ENCODE measurements around the gene SHCBP1. TPM values are rescaled to one million over a fixed set of nuclear protein-coding genes. Genes with fewer than 3 reads are reported as not detected.
A peak's percentile ranks its signal among the peaks of the same experiment; 100 is the strongest.
"Not testable (repeated sequence)": the region's sequence is repeated elsewhere in the genome, so short reads cannot be mapped to it uniquely, and the experiment has no call there.

SHCBP1 gene, protein sequence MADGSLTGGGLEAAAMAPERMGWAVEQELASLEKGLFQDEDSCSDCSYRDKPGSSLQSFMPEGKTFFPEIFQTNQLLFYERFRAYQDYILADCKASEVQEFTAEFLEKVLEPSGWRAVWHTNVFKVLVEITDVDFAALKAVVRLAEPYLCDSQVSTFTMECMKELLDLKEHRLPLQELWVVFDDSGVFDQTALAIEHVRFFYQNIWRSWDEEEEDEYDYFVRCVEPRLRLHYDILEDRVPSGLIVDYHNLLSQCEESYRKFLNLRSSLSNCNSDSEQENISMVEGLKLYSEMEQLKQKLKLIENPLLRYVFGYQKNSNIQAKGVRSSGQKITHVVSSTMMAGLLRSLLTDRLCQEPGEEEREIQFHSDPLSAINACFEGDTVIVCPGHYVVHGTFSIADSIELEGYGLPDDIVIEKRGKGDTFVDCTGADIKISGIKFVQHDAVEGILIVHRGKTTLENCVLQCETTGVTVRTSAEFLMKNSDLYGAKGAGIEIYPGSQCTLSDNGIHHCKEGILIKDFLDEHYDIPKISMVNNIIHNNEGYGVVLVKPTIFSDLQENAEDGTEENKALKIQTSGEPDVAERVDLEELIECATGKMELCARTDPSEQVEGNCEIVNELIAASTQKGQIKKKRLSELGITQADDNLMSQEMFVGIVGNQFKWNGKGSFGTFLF
- total RNA-seq: 1 to 10 TPM; 1.2 to 3.1 TPM
- long read RNA-seq, partial matches to known transcripts: 1 of 4 reads
- long read RNA-seq, other reads (novel, unspliced or antisense): 0 of 4 reads

GRCh38 chr16:46621006-46621933 lies at the start of gene SHCBP1:
Gene SHCBP1, minus strand, starts transcription at chr16:46621379. Its CDS starts 20 bp downstream, at chr16:46621359.
- DNase-seq (peak; percentile 77 to 83), ATAC-seq (peak; percentile 91)
- intact Hi-C loops (cut with DNase I, micrococcal nuclease): no loop called here

- no peak for DNase-seq
- no peak for ATAC-seq
- intact Hi-C loops (cut with DNase I, micrococcal nuclease): no loop called here
Measured at GRCh38 chr16:46662123-46662522, 40.9 kb upstream of the SHCBP1 start.

GRCh38 chr16:46658925-46659324 lies 37.7 kb upstream of the SHCBP1 start:
- intact Hi-C loops (cut with DNase I, micrococcal nuclease): no loop called here
- ATAC-seq (peak; percentile 43), DNase-seq (peak; percentile 7 to 39)

DNA sequence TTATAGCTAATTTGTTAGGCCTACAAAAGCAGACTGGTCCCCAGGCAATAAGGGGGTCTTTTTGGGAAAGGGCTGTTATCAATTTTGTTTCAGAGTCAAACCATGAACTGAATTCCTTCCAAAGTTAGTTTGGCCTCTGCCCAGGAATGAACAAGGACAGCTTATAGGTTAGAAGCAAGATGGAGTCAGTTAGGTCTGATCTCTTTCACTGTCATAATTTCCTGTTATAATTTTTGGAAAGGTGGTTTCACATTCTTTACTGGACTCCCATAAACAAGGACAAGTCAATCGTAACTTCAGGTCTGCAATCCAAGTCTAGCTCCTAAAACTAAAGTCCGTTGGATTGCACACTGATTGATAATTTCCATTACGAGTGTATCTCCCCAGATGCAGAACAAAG lies 30.1 kb upstream of the SHCBP1 start:
- no peak for ATAC-seq
- intact Hi-C loops (cut with DNase I, micrococcal nuclease): no loop called here

DNA sequence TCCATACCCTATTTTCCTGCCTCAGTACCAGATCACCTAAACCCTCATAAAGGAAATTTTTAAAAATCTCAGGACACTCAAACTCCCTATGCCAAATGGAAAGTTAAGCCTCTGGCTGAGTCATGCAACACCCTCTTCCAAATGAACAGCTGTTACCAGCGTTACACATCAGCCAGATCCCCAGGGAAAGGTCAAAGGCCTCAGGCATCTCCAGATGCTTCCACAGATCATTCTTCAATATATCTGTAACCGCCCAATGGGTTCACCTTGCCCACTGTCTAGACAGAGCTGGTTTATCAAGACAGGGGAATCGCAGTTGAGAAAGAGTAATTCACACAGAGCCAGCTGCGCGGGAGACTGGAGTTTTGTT lies 29.1 kb upstream of the SHCBP1 start:
- no peak for ATAC-seq
- intact Hi-C loops (cut with DNase I, micrococcal nuclease): no loop called here
- no peak for DNase-seq

More for the DNA sequence above, 30.1 kb upstream of the SHCBP1 start:
- DNase-seq: no peak

GRCh38 chr16:46649588-46650253 lies 28.5 kb upstream of the SHCBP1 start:
- DNase-seq (peak; percentile 14 to 53), ATAC-seq (no peak)
- intact Hi-C loops (cut with DNase I, micrococcal nuclease): no loop called here

- DNase-seq (no peak), ATAC-seq (no peak)
- intact Hi-C loops (cut with DNase I, micrococcal nuclease): no loop called here
Measured at GRCh38 chr16:46648656-46649055, 27.5 kb upstream of the SHCBP1 start.

GRCh38 chr16:46638947-46639925 lies 18.1 kb upstream of the SHCBP1 start:
- ATAC-seq (no peak), DNase-seq (no peak)
- intact Hi-C loops (cut with DNase I, micrococcal nuclease): no loop called here

DNA sequence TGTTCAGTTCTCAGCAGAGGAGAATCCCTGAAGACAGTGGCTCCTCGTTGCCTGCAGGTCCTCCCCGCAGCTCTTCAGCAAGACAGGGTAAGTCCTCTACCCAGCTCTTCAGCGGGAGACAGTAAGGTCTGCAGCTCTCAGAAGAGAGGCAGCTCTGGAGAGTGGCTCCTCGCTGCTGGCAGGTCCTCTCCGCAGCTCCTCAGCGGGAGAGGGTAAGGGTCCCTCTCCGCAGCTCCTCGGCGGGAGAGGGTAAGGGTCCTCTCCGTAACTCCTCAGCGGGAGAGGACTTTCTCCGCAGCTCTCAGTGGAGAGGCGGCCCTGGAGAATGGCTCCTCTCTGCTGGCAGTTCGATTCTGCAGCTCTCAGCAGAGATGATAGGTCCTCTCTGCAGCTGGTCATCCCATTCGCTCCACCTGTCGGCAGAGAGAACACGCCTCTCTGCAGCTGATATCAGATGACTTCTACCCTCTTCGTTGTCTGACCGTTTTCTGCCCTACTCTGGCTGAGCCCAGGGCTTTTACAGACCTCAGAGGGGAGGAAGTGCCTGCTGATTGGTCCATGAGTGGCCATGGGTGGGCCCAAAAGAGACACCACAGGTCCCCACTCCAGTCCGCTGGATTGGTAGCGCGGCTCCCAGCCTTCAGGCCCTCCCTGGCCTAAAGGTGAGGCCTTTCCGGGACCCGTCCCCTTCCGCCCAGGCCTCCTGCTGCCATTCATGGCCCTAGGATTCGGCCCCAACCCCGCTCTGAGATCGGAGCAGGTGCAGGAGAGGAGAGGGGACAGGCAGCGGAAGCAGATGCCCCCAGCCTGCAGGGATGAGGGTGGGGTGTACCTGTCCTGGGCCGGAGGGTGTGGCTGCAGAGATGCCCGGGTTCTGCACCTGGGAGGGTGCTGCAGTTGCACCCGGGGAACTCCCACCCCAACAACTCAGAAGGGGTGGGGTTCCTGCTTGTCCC lies 11.9 kb upstream of the SHCBP1 start:
- DNase-seq: no peak
- intact Hi-C loops (cut with DNase I, micrococcal nuclease): no loop called here
- no peak for ATAC-seq

- DNase-seq (no peak), ATAC-seq (no peak)
- intact Hi-C loops (cut with DNase I, micrococcal nuclease): no loop called here
Measured at GRCh38 chr16:46629331-46630219, 8.4 kb upstream of the SHCBP1 start.

DNA sequence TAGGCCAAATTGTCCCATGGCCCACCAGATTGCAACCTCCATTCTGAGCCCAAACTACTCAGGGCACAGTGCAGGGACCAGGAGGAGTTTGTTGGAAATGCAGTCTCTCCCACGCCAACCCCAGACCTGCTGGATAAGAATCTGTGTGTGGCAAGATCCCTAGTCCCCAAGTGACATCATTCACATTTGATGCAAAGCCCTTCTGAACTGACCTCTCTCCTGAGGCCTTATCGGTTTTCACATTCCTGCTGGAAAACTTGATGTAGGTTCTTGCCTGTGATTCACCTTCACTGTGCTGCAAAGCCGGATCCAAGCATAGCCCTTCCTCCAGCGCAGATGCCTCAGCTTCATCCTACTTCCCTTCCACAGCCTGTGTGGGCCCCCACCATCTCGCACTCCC lies 6.6 kb upstream of the SHCBP1 start:
- intact Hi-C loops (cut with DNase I, micrococcal nuclease): no loop called here
- ATAC-seq (no peak), DNase-seq (no peak)

DNA sequence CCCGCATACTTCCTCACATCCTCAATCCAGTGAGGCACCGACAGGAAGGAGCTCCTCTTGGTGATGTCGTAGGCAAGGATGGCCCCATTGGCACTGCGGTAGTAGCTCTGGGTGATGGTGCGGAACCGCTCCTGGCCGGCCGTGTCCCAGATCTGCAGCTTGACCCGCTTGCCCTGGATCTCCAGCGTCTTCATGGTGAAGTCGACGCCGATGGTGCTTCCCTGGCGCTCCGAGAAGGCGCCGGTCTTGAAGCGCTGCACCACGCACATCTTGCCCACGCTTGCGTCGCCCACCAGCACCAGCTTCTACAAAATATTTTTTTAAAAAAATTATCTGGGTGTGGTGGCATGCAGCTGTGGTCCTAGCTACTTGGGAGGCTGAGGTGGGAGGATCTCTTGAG lies 5.5 kb upstream of the SHCBP1 start:
- intact Hi-C loops (cut with DNase I, micrococcal nuclease); DNase-seq; ATAC-seq: not testable (repeated sequence)

DNA sequence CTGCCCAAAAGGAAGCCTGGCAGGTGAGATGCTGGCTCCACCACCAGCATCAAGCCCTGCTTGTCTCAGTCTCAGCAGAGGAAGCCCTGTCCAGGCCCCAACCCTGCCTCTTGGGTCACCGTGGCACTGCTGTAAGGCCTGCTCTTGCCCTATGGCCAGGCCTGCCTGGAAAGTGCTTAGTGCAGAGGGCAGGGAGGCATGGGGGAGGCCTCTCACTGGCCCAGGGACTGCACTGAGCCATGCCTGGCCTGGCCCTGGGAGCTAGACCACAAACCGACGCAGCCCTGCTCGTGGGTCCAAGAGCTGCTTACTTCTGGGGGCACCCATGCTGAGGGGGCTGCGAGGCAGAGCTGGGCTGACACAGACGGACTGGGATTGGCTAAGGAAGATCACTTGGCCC lies 3.7 kb upstream of the SHCBP1 start:
- DNase-seq; intact Hi-C loops (cut with DNase I, micrococcal nuclease); ATAC-seq: not testable (repeated sequence)

- ATAC-seq: peak; percentile 22
- intact Hi-C loops (cut with DNase I, micrococcal nuclease); DNase-seq: not testable (repeated sequence)
Measured at GRCh38 chr16:46623707-46624106, 2.5 kb upstream of the SHCBP1 start.

- intact Hi-C loops (cut with DNase I, micrococcal nuclease); DNase-seq: not testable (repeated sequence)
- ATAC-seq: peak; percentile 68
Measured at GRCh38 chr16:46623246-46623645, 2.1 kb upstream of the SHCBP1 start.
